CD4-positive, alpha-beta T cell treated with Interferon gamma for 1 hour (primary cell): Measurements from ENCODE around the gene KCNS1.
"Not testable (repeated sequence)": the region's sequence is repeated elsewhere in the genome, so short reads cannot be mapped to it uniquely, and the experiment has no call there.

Experiments used
- DNase-seq: peaks from one replicate; pipeline ENCODE4 v3.0.0-alpha.2; 2020

KCNS1 gene, protein sequence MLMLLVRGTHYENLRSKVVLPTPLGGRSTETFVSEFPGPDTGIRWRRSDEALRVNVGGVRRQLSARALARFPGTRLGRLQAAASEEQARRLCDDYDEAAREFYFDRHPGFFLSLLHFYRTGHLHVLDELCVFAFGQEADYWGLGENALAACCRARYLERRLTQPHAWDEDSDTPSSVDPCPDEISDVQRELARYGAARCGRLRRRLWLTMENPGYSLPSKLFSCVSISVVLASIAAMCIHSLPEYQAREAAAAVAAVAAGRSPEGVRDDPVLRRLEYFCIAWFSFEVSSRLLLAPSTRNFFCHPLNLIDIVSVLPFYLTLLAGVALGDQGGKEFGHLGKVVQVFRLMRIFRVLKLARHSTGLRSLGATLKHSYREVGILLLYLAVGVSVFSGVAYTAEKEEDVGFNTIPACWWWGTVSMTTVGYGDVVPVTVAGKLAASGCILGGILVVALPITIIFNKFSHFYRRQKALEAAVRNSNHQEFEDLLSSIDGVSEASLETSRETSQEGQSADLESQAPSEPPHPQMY

GRCh38 chr20:45100563-45101245 is at the start of gene KCNS1:
Gene KCNS1, minus strand, starts transcription at chr20:45101127. Its CDS starts 1,891 bp downstream, at chr20:45099236.
- no peak for DNase-seq

DNA sequence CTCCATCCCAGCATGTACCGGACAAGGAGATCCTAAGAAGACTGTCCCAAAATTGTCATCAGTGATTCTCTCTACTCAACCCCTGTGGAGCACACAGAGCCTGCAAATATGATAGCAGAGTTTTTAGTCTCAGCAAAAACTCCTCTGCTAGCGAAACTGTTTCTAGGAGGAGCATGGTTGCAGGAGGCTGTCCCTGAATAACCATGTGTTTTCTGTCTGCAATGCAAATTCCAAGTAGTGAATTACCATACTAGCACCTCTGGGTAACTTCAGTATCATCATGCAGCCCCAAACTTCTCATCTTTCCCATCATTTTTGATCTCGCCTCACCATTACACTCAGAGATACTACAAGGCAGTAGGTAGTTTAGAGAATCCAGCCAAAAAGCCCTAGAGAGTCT is 48.1 kb upstream of the KCNS1 start:
- no peak for DNase-seq

- DNase-seq, result no peak
Measured at GRCh38 chr20:45140836-45141235, 39.9 kb upstream of the KCNS1 start.

GRCh38 chr20:45139733-45140375 is 38.9 kb upstream of the KCNS1 start:
- not testable (repeated sequence) for DNase-seq

GRCh38 chr20:45138561-45139300 is 37.8 kb upstream of the KCNS1 start:
- DNase-seq, result no peak

DNA sequence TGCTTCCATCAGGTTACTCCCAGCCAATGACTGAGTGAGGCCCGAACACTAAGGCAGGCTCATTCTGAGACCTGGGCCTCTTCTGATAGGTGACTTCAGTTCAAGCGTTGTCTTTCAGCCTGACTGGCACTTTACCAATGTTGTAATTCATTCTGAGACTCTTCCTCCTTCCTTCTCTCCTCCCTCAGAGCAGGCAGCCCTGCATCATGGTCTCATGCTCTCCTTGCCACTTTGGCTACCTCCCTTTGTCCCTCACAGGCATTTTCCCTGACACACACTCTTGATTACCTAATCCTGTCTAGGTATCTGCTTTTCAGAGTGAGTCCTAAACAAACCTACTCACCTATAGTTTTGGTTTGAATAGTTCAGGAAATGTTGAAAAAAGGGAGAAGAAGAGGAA is 36.0 kb upstream of the KCNS1 start:
- no peak for DNase-seq

- DNase-seq, result no peak
Measured at GRCh38 chr20:45128099-45128498, 27.2 kb upstream of the KCNS1 start.

GRCh38 chr20:45124365-45124764 is 23.4 kb upstream of the KCNS1 start, which contains the start of gene WFDC12:
Gene WFDC12, minus strand, starts transcription at chr20:45124465. Its CDS starts 18 bp downstream, at chr20:45124447.
- DNase-seq, result no peak

DNA sequence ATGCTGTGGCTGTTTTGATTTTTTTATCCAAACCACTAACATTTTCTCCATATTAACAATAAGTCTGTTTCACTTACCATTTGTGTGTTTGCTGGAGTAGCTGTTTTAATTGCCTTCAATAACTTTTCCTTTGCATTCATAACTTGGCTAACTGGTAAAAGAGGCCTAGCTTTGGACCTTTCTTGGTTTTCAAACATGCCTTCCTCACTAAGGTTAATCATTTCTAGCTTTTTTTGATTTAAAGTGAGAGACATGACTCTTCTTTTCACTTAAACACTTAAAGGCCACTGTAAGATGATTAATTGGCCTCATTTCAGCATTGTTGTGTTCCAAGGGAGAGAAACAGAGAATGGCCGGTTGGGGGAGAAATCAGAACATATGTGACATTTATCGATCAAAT is 20.5 kb upstream of the KCNS1 start:
- no peak for DNase-seq

GRCh38 chr20:45119556-45120266 is 18.8 kb upstream of the KCNS1 start:
- no peak for DNase-seq

GRCh38 chr20:45118028-45118427 is 17.1 kb upstream of the KCNS1 start:
- no peak for DNase-seq

- DNase-seq, result no peak
Measured at GRCh38 chr20:45117581-45117980, 16.7 kb upstream of the KCNS1 start.

DNA sequence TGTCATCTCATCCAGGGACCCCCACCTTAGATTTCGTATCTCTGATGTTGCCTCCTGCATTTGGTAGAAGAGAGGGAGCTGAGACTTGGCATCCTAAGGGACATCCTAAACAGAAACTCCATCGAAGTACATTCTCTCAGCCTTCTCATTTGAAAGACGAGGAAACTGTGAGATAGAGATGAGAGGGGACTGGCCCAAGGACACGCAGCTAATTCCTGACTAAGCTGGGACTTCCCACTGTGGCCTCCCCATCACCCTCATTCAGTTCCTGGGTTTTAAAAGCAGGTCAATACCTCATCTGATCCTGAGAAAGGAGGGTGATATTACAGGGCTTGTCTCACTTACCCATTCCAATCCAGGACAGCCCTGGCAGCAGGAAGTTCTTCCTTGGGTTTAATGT is 14.9 kb upstream of the KCNS1 start:
- DNase-seq, result no peak

DNA sequence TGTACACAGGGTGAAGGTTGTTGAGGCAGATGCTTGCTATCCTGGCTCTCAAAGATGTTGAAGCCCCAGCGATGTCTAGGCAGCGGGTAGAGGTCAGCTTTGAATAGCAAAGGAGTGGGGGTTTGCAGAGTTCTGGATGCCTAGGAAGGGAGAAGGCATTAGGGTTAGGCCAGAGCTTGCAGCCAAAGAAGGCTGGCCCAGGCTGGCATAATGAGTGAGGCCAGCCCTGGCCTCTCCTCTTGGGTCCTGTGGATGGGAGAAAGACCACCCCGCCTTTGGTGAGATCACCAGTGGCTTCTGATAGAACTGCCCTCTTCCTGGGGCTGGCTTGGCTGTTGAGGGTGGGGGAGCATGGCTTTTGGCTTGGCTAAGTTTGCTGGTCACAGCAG is 14.5 kb upstream of the KCNS1 start:
- DNase-seq, result no peak

DNA sequence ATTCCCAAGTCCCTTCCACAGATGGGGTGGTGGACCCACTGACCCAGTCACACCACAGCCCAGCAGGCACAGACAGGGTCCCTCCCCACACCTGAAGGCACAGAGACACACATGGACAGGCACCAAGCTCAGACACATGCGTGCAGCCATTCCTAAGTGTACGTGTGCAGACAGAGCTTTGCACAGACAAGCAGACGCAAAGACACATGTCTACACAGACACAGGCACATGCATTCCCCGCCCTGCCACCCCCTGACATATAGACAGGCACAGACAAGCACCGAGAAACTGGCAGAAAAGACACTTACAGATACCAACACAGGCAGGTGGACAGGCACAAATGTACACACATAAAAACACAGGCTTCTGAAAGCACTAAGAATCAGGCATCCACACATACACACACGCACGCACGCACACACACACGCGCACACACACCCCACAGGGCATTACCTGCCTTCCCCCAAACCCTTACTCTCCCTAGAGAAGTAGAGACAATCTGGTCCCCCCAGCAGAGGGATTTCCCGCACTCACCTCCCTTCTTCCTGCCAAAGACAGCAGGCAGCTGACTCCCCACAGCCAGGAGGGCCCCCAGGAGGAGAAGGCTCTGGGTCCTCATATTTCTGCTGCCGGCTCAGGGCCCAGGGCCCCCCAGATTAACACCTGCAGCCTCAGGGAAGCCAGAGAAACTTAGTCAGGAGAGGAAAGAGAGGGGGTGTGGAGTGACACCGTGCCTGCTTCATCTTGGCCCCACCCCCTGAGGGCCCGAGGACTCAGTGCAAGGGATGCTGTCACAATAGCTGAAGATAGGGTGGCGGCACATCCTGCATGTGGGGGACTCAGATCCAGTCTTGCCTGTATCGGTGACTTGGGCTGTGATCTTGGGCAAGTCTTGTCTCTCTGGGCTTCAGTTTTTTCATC is 13.8 kb upstream of the KCNS1 start, which contains the start of gene WFDC5:
WFDC5 (minus strand) TSS at position 710 of the 921 bp plus-strand sequence; CDS start at position 619, 91 bp downstream.
- no peak for DNase-seq

DNA sequence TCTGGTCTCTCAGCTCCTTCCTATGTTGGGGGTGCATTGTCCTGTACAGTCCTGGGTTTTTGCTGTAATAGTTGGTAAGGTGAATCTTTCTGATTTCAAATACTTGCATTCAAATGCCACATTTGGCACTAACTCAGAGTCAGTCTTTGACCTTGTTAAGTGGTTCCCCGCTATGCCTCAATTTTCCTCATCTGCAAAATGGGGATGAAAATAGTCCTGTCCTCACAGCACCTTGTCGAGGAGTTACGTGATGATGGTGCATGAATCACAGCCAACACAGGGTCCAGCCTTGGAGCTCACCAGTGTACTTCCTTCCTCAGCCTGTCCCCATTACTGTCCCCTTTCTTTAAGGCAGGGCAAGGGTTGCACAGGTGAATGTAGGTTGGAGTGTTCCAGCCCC is 12.9 kb upstream of the KCNS1 start:
- DNase-seq, result no peak

DNA sequence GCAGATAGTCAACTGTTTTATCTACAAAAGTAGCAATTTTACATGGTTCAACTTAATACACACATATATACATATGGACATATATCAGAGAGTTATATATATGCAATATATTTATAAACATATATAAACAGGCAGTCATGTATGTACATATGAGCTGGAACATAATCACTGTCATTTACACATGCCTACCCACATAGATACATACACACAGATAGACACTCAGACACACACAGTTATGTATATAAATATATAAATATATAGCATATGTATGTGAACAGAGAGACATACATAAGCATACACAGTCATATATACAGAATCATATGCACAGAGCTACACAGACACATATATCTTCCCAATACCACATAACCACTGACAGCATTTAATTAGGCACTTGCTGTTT is 11.8 kb upstream of the KCNS1 start:
- no peak for DNase-seq

GRCh38 chr20:45111799-45112471 is 11.0 kb upstream of the KCNS1 start:
- DNase-seq, result no peak

DNA sequence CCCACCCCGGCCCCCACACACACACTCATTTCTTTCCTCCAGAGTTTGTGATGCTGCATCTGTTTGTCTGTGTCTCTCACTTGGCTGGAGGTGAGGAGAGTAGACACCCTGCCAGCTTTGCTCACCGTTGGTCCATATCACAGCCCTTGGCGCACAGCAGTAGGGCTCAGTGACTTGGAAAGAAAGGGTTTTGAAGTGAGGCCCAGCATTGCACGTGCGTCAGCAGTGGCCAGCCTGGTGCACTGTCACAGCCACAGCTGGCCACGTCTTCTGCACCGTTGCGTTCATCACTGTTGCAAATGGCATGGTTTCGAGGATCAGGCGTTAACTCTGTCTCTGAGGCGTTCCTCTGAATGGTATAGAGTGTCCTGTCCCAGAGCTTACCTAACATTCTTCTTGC is 10.4 kb upstream of the KCNS1 start:
- DNase-seq, result no peak

DNA sequence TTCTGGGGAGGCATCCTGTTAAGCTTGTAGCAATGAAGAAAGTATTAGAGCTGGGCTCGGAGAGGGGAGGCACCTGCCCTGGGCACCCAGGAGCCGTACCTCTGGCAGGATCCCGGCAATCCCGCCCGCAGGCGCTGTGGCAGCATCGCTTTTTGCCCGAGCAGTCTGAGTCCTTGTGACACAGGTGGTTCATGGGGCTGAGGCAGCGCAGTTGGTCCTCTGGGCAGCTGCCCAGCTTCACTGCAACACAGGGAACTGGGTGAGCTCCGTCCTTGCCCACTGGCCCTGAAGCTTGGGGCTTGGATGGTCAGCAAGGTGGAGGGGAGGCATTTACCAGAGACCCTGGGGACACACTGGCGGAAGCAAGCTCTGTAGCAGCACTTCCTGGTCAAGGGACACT is 9.4 kb upstream of the KCNS1 start:
- DNase-seq, result no peak
